CD4-positive, alpha-beta T cell treated with Interleukin-4 for 1 hour (primary cell): ENCODE measurements around the gene OR2G3.

ENCODE experiments used
- DNase-seq, 2 donors: peaks; one replicate each; pipeline ENCODE4 v3.0.0-alpha.2; 2020 to 2022

The OR2G3 gene

GRCh38 chr1:247605286-247605685, at the start of gene OR2G3:
Gene OR2G3 (plus strand): TSS chr1:247605586. CDS start chr1:247605586, 0 bp downstream.
- no peak for DNase-seq

DNA sequence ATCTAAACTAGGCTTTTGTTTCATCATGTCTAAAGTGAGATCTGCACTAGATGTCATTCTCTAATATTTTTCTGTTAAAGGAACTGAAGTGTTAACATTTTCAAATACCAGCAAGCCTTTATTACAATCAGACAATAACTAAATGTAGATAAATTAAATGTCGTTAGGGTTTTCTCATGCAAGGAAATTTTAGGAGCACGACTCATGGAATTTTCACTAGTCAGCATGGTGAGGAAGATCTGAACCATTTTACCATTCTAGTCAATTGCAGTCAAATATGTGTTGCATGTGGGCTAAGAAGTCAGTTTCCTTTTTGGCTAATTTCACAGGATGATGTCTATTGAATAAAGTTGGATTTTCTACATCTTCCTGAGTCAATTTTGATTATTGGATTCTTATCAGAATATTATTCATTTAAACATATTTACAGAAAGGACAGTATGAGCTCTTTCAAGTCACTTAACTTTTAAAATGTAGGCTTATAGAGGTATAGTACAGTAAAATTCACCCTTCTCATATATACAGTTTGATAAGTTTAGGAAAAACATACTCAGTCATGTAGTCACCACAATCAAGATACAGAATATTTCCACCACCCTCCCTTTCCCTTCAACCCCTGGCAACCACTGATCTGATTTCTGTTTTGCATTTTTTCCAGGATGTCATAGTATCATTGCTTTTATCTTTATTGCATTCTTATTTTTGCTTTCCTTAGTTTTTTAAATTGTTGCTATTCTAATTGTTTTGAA, 47.3 kb upstream of the OR2G3 start:
- DNase-seq: no peak

DNA sequence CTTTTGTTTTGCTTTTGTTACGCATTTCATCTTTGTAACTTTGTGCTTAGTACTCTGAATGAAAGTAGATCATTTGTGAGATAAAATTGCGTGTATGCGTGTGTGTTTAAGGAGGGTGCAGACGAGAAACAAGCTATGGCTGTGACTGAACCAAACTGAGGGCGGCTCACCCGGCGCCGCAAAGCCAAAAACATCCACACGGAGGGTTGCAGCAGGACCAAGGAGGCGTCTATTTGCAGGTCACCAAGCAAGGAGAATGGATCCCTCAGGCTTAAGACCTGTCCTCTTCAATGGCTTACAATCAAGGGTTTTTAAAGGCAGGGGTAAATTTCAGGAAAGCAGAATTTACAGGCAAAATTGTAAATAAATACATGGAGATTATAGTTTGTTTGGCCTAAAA, 43.7 kb upstream of the OR2G3 start:
- DNase-seq: no peak

- no peak for DNase-seq
These were observed 43.2 kb upstream of the OR2G3 start for GRCh38 chr1:247562198-247562597.

- DNase-seq: no peak
These were observed 31.1 kb upstream of the OR2G3 start for GRCh38 chr1:247574236-247574635.

GRCh38 chr1:247574664-247575063, 30.7 kb upstream of the OR2G3 start:
- DNase-seq: no peak

GRCh38 chr1:247576514-247576913, 28.9 kb upstream of the OR2G3 start:
- DNase-seq: peak in 1 of 2 donors; percentile 18

- no peak for DNase-seq
These were observed 26.4 kb upstream of the OR2G3 start for GRCh38 chr1:247578946-247579460.

- no peak for DNase-seq
These were observed 17.3 kb upstream of the OR2G3 start, which contains the start of gene OR2G2 for GRCh38 chr1:247588060-247588459. Gene OR2G2 (plus strand): TSS chr1:247588360. CDS start chr1:247588360, 0 bp downstream.

DNA sequence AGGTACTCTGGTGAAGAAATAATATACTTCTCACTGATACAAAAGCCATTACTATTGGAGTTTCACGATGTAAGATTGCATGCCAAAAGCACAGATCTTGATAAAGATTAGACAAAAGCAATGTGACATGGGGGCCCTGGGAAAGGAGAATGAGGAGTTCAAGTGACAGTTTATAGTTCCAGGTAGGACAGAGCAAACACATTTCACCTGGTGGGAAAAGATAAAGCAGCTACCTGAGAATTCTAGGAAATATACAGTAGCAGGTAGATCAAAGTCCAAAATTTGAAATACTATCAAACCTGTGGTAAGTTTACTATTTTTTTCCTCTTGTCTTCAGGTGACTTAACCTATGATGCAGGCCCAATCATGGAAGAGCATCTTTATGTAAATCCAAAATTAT, 8.0 kb downstream of the OR2G3 start:
- no peak for DNase-seq

DNA sequence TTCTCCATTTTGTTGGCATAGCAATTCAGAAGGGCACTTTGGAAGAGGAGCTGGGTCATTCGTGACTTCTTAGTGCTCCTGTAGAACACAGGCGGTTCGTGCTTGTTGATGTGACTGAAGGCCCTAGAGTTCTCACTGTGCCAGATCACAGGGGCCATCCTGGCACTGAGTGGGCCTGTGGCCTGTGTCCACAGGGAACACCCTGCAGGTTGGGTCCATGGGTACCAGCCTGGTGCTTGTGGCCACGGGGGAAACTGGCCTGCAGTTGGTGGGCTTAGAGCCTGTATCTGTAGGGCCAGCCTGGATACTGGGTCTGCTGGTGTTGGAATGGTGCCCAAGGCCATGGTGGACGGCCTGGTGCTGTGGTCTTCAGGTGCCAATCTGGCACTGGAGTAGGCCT, 9.2 kb downstream of the OR2G3 start:
- no peak for DNase-seq

DNA sequence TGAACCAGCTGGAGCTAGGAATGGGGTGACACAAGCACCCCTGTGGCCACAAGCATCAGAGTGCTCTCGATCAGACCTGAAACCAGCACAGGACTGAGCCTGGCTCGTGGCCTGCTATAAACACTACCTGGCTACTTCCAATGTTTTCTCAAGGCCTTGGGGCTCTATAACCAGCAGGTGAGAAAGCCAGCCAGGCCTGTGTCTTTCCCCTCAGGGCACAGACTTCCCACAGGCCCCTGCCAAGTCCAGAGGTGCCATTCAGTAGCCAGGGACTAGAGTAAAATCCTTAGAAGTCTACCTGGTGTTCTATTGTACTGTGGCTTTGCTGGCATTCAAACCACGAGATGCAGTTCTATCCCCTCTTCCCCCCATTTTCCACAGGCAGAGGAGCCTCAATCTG, 22.6 kb downstream of the OR2G3 start:
- DNase-seq: no peak

DNA sequence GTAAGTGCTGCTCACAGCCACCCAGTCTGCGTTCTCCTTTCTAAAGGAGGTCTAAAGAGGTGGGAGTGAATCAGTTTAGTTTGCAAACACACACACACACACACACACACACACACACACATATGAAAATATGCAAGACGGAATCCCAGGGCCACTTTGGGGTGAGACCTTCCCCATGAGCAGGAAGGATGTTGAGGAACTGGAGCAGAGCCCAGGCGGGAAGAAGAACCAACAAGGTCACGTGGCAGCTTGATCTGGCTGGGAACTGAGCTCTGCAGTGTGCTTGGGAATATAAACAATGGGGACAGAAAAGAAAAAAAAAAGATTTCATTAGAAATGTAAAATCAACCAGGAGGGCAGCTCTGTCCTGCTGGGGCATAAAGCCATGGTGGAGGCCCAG, 32.6 kb downstream of the OR2G3 start:
- no peak for DNase-seq

DNA sequence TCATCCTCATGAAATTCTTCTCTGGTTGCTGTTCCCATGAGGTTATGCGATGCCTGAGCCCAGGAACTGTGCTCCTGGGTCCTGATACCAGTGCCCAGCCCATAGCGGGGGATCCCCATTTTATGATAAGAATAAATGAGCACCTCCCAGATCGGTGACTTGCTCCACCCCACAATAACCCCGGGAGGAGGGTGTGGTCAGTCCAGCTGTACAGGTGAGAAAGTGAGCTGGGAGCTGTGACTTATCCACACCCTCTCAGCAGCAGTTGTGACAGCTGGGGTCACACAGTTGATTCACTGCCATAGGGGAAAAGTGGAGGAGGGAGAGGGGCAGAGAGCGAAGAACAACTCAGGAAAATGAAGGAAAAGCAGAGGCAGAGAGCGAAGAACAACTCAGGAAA, 33.4 kb downstream of the OR2G3 start:
- no peak for DNase-seq

- peak; percentile 25 to 50 for DNase-seq
These were observed 34.1 kb downstream of the OR2G3 start for GRCh38 chr1:247639381-247639981.

DNA sequence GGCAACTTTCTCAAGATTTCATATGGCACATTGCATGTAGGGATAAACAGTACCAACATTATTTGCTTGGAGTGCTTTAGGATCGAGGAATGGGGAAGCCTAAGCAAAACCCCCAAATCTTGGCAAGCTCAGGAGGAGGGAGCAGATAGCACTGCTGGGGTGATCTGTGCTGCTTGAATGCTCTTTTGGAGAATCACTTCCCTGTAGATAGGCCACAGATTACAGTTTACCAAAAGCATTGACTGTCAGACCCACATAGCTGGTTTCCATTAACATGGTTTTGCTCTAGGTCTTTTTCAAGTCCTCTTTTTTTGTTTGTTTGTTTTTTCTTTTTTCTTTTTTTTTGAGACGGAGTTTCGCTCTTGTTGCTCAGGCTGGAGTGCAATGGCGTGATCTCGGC, 37.4 kb downstream of the OR2G3 start:
- DNase-seq: no peak

DNA sequence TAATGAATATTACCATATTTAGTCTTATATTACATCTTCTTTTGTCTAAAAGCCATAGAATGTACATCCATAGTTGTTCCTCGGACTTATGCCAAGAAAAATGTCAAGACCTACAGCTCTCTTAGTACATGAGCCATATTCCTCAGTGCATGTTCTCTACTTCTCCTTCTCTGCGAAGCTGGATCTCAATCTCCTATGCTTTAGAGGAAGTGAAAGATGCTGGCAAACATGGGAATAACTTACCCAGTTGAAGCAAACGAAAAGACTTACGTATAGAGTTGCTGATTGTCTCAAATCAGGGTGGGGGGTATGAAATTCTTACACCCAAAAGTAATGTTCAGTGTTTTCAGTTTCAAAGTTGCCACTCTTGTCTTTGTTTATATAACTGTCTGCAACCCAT, 41.5 kb downstream of the OR2G3 start:
- DNase-seq: no peak

GRCh38 chr1:247647864-247648263, 42.5 kb downstream of the OR2G3 start:
- no peak for DNase-seq

- no peak for DNase-seq
These were observed 47.7 kb downstream of the OR2G3 start for GRCh38 chr1:247653040-247653439.
